Measurements from ENCODE around the gene CNNM2.

DNA sequence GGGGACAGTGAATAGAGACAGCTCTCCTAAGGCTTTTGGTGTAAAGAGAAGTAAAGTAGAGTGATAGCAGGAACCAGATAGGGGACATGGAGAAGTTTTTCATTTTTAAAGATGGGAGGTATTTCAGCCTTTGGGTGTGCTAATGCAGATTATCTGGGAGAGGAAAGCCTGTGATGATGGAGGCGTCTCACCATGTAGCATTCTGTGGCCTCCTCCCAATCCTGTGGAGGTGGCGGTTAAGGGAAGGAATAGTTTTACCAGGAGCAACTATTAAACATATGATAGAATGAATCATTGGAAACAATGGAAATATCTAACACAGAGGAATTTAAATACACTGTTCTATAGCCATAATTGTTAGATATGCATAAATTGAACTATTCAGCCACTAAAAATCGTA lies 101.3 kb downstream of the CNNM2 start:
- TF ChIP-seq, protein P1, sequence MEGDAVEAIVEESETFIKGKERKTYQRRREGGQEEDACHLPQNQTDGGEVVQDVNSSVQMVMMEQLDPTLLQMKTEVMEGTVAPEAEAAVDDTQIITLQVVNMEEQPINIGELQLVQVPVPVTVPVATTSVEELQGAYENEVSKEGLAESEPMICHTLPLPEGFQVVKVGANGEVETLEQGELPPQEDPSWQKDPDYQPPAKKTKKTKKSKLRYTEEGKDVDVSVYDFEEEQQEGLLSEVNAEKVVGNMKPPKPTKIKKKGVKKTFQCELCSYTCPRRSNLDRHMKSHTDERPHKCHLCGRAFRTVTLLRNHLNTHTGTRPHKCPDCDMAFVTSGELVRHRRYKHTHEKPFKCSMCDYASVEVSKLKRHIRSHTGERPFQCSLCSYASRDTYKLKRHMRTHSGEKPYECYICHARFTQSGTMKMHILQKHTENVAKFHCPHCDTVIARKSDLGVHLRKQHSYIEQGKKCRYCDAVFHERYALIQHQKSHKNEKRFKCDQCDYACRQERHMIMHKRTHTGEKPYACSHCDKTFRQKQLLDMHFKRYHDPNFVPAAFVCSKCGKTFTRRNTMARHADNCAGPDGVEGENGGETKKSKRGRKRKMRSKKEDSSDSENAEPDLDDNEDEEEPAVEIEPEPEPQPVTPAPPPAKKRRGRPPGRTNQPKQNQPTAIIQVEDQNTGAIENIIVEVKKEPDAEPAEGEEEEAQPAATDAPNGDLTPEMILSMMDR (conservative IDR thresholded peaks at IDR 0.05) = no peak
- no peak for TF ChIP-seq ZFX (IDR thresholded peaks at IDR 0.05)
